Activated CD8-positive, alpha-beta memory T cell treated with anti-CD3 and anti-CD28 coated beads for 36 hours (primary cell): Measurements from ENCODE around the gene CNOT1. TPM values are rescaled to one million over a fixed set of nuclear protein-coding genes. Genes with fewer than 3 reads are reported as not detected.
"Not testable (repeated sequence)": the region's sequence is repeated elsewhere in the genome, so short reads cannot be mapped to it uniquely, and the experiment has no call there.

ENCODE experiments used
- CTCF ChIA-PET: fragments of 350-600 bp; sonication (Branson Sonifier 250); formaldehyde crosslinking; loops from one replicate; lab custom pipeline; 2021; ENCODE audit warnings: antibody characterized with exemption; lab: Charles Lee
- POLR2A ChIA-PET: fragments of 350-600 bp; sonication (Branson Sonifier 250); formaldehyde crosslinking; loops from one replicate; lab custom pipeline; 2021; ENCODE audit warnings: antibody characterized with exemption; lab: Charles Lee
- total RNA-seq, 2 experiments: library from RNA; stranded (reverse); gene quantifications; one replicate each; pipeline ENCODE4 v1.2.3, GENCODE V29; 2021

Gene CNOT1
- total RNA-seq, 2 experiments from 2014 or later = 316 to 334 TPM

GRCh38 chr16:58644108-58644507 lies 14.5 kb upstream of the CNOT1 start:
- ChIA-PET POLR2A (no interaction called here), CTCF (no interaction called here)

DNA sequence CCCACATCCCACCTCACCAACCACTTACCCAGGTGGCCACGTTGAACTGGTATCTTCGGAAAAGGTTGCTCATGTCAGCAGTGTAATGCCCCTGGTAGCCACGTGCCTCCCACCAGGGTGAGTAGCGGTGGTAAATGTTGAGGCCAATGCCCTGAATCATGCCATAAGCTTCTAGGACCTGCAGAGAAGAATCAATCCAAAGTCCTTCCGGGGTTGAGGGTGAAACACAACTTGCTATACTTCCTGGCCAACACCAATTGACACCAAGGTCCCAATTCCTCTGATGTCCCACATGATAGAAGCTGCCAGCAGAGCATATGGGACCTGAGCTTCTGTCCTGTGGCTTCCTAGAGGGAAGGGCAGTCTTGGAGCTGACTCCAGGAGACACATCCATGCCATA lies 11.3 kb upstream of the CNOT1 start:
- ChIA-PET POLR2A (no interaction called here), CTCF (no interaction called here)

DNA sequence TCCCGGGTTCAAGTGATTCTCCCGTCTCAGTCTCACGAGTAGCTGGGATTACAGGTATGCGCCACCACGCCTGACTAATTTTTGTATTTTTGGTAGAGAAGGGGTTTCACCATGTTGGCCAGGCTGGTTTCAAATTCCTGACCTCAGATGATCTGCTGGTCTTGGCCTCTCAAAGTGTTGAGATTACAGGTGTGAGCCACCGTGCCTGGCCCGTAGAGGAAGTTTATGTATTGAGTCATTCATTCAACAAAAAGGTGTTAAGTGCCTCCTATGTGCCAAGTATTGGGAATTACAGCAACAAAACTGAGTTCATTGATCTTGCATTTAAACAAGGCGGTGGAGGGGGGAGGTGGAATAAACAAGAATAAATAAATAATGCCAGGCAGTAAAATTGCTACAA lies 10.2 kb upstream of the CNOT1 start:
- ChIA-PET POLR2A (no interaction called here), CTCF (interaction anchor here (0.6 kb wide), 1 partner anchor 57 kb away, joined by 3 read pairs; no protein-coding TSS in a partner anchor)

DNA sequence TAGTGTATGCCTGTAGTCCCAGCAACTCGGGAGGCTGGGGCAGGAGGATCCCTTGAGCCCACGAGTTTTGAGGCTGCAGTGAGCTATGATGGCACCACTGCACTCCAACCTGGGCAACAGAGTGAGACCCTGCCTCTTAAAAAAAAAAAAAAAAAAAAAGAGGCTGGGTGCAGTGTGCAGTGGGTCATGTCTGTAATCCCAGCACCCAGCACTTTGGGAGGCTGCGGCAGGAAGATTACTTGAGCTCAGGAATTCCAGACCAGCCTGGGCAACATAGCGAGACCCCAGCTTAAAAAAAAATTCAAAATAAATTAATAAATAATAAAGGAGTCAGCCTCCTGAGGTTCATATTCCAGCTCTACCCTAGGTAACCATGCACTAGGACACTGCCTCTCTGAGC lies 9.6 kb upstream of the CNOT1 start:
- POLR2A ChIA-PET = no interaction called here
- CTCF ChIA-PET = interaction anchor here (0.6 kb wide), 1 partner anchor 58 kb away, joined by 3 read pairs; no protein-coding TSS in a partner anchor

DNA sequence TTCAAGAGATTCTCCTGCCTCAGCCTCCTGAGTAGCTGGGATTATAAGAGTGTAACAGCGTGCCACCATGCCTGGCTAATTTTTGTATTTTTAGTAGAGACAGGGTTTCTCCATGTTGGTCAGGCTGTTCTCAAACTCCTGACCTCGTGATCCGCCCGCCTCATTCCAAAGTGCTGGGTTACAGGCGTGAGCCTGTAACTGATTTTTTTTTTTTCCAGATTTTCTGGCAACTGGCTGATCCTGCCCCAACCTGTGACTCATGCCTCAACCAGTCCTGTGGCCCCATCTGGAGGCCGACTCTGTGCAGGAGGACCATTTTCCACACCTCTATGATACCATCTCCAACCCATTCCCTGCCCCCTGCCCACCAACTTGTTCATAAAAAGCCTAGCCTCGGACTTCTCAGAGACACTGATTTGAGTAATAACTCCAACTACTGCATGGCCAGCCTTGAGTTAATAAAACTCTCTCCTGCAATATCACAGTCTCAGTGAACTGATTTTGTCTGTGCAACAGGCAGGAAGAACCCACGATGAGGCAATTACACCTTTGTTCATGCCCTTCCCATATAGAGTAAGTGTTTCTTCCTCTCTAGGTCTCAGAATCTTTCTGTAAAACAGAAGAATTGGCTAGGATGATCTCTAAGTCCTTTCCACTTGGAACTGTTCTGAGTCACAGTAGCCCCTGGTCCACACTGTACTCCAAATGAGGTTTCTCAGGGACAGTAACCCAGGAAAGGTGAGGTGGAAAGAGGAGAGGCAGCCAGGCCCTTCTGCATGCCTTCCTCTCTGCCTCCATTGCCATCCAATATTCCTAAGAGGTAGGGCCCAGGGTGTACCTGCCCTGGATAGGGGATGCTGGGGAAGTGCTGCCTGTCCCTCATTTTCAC lies 8.8 kb upstream of the CNOT1 start:
- POLR2A ChIA-PET = no interaction called here
- CTCF ChIA-PET = no interaction called here

DNA sequence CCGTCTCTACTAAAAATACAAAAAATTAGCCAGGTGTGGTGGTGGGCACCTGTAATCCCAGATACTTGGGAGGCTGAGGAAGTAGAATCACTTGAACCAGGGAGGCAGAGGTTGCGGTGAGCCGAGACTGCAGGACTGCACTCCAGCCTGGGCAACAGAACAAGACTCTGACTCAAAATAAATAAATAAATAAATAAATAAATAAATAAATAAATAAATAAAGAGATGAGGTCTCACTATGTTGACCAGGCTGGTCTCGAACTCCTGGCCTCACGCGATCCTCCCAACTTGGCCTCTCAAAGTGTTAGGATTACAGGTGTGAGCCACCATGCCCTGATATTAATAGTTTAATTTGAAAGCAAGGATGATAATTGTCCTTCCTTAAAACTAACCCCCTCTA lies 7.4 kb upstream of the CNOT1 start:
- POLR2A ChIA-PET, CTCF ChIA-PET: not testable (repeated sequence)

DNA sequence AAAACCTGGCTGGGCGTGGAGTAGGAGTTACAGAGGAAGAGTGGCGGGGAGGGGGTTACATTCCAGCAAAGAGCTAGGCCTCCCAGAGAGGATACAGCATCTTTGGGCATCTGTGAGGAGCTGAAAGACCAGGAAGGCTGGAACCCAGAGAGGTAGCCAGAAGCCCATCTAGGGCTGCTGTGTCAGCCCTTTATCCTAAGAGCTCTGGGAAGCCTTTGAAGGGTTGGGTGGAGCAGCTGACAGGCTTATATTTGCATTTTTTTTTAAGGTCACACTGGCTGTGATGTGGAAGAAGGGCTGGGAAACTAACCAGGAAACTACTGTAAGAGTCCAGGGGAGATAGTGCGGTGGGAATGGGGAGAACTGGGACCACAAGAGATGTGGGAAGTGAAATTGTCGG lies 6.8 kb upstream of the CNOT1 start:
- ChIA-PET CTCF (no interaction called here), POLR2A (no interaction called here)

GRCh38 chr16:58635502-58635901 lies 5.9 kb upstream of the CNOT1 start:
- ChIA-PET CTCF (no interaction called here), POLR2A (no interaction called here)

- POLR2A ChIA-PET = no interaction called here
- CTCF ChIA-PET = no interaction called here
Measured at GRCh38 chr16:58634265-58634802, 4.7 kb upstream of the CNOT1 start.

DNA sequence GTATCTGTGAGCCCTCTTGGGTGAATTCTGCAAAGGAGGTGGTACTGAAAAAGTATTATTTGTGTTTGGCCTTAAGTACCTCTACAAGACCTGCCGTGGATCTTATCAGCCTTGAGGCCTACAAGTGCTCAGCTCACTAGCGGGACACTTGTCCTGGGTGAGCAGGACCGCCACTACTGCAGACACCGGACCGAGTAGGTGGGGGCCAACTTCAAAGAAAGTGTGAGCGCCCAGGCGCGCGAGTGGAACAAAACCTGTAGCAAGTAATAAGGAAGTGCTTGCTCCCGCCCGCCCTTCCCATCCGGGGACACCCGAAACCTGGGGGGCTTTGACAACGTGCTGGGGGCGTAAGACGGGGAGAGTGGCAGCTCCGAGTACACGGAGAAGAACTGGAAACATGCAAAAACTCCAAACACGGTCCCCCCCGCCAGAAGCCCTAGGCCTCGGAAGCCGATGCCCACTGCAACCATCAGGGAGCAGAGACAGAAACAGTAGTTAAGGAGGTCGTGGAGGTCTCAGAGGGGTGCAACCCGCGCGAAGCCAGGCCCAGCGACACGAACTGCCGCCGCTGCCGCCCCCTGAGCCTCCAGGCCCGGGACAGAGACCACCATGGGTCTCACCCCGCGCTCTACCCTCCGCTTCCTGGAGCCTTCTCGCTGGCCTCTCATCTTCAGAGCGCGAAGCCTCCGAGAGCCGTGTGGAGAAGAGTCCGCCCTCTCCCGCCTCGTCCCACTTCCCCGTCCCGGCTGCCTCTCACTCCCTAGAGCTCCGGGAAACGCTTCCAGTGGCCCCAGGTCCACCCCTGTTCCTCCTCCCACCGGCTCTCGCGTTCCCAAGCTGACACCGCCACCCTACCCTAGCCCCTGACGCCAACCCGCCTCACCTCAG lies 537 bp downstream of the CNOT1 start:
- POLR2A ChIA-PET = interaction anchor here (0.7 to 1.9 kb wide), 3 partner anchors 56 to 129 kb away, joined by 4 to 8 read pairs (median 4); partner anchors contain the start of gene SLC38A7
- CTCF ChIA-PET = interaction anchor here (1.0 to 1.3 kb wide), 2 partner anchors 115 to 117 kb away, joined by 3 read pairs; no protein-coding TSS in a partner anchor

- ChIA-PET CTCF (no interaction called here), POLR2A (interaction anchor here (0.6 kb wide), 1 partner anchor 28 kb away, joined by 9 read pairs; no protein-coding TSS in a partner anchor)
Measured at GRCh38 chr16:58624209-58624608, 5.4 kb downstream of the CNOT1 start.

DNA sequence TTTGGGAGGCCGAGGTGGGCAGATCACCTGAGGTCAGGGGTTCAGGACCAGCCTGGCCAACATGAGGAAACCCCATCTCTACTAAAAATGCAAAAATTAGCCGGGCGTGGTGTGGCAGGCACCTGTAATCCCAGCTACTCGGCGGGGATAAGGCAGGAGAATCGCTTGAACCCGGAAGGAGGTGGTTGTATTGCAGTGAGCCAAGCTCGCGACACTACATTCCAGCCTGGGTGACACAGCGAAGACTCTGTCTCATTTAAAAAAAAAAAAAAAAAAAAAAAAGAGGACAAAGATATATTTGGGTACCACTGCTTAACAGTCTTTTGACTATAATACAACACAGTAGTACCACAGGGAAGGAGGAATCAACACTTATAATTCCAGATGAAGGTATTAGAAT lies 9.2 kb downstream of the CNOT1 start:
- ChIA-PET CTCF (no interaction called here), POLR2A (interaction anchor here (0.6 kb wide), 1 partner anchor 437 kb away, joined by 4 read pairs; no protein-coding TSS in a partner anchor)

DNA sequence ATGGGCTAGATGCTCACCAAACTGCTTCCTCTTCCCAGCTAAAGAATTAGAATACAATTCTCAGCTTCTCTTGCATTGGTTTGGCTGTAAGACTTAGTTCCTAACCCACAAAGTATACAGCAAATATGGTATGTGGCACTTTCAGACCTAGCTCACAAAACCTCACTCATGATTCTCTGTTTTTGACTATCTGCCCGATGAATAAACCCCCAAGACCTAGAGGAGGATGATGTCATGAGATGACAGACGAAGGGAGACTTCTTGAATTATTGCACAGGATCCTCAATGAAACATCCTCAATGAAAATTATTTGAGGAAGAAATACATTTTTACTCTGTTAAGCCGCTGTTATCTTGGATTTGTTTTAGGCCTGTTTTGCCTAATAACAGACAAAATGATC lies 14.3 kb downstream of the CNOT1 start:
- ChIA-PET POLR2A (interaction anchor here (0.8 kb wide), 1 partner anchor 8 kb away, joined by 4 read pairs; no protein-coding TSS in a partner anchor), CTCF (no interaction called here)

- ChIA-PET POLR2A (interaction anchor here (0.6 to 0.8 kb wide), 2 partner anchors 9 to 12 kb away, joined by 4 read pairs; no protein-coding TSS in a partner anchor), CTCF (no interaction called here)
Measured at GRCh38 chr16:58614860-58615259, 14.8 kb downstream of the CNOT1 start.

DNA sequence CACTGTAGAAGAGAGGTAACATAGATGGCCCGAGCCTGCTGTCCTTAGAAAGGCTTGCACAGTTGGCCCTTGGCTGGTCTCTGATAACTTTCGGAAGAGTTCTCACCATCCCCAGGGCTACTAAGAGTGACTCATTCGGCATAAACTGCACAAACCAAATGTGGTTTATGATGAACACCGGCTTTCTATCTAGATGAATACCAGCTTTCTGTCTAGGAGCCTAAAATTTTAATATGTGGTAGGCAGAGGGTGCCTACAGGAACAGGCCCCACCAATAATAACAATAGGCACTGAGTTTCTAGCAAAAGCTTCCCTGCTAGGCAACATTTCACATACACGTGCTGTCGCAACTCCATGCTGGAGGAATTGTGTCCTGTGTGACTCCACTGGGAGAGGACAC lies 15.4 kb downstream of the CNOT1 start:
- CTCF ChIA-PET = no interaction called here

GRCh38 chr16:58612965-58613364 lies 16.7 kb downstream of the CNOT1 start:
- POLR2A ChIA-PET, CTCF ChIA-PET: not testable (repeated sequence)

More for the DNA sequence above, 15.4 kb downstream of the CNOT1 start:
- POLR2A ChIA-PET = interaction anchor here (0.6 kb wide), 1 partner anchor 12 kb away, joined by 4 read pairs; no protein-coding TSS in a partner anchor

- CTCF ChIA-PET = no interaction called here
- POLR2A ChIA-PET = interaction anchor here (0.7 kb wide), 1 partner anchor 18 kb away, joined by 7 read pairs; no protein-coding TSS in a partner anchor
Measured at GRCh38 chr16:58608601-58609136, 21.0 kb downstream of the CNOT1 start.

- ChIA-PET CTCF (no interaction called here), POLR2A (no interaction called here)
Measured at GRCh38 chr16:58605562-58605961, 24.1 kb downstream of the CNOT1 start.

- ChIA-PET POLR2A (no interaction called here), CTCF (no interaction called here)
Measured at GRCh38 chr16:58591083-58591482, 38.5 kb downstream of the CNOT1 start.
